NT2/D1 (cell line): ENCODE measurements around the gene DPP6.
A peak's percentile ranks its signal among the peaks of the same experiment; 100 is the strongest.

Experiments
- DNase-seq: peaks from one replicate; pipeline ENCODE4 v3.0.0-alpha.2; 2011; ENCODE audit warnings: low read depth, low spot score
- H3K27me3 ChIP-seq: 2 replicates; pipeline ENCODE4 v1.6.0; 2011; ENCODE audit warnings: mild to moderate bottlenecking; ENCODE audit not compliant: insufficient read length, insufficient read depth
- H3K36me3 ChIP-seq: 2 replicates; pipeline ENCODE4 v1.6.1; 2011; ENCODE audit warnings: mild to moderate bottlenecking, low read length, mixed read lengths; ENCODE audit not compliant: insufficient read depth, insufficient read length
- H3K4me1 ChIP-seq: 2 replicates; pipeline ENCODE4 v1.5.1; 2011; ENCODE audit not compliant: insufficient read depth, insufficient read length
- H3K4me3 ChIP-seq: 2 replicates; pipeline ENCODE4 v1.5.1; 2011; ENCODE audit warnings: low read depth; ENCODE audit not compliant: insufficient read length
- H3K9ac ChIP-seq: 2 replicates; pipeline ENCODE4 v1.6.0; 2011; ENCODE audit warnings: low read depth; ENCODE audit not compliant: insufficient read length
- H3K9me3 ChIP-seq: 2 replicates; pipeline ENCODE4 v1.5.1; 2011; ENCODE audit warnings: mild to moderate bottlenecking, low read length; ENCODE audit not compliant: insufficient read depth
- SUZ12 ChIP-seq: IDR thresholded peaks from 2 replicates; pipeline ENCODE4 v1.6.1; 2011; ENCODE audit not compliant: insufficient read length, insufficient read depth; ENCODE audit errors: extremely low read depth
- YY1 ChIP-seq: IDR thresholded peaks from 2 replicates; pipeline ENCODE4 v1.6.1; 2011; ENCODE audit not compliant: insufficient read length, insufficient read depth
- ZNF274 ChIP-seq: IDR thresholded peaks from 2 replicates; pipeline ENCODE4 v1.6.1; 2011; ENCODE audit warnings: mild to moderate bottlenecking, low read depth, low read length

The DPP6 gene

DNA sequence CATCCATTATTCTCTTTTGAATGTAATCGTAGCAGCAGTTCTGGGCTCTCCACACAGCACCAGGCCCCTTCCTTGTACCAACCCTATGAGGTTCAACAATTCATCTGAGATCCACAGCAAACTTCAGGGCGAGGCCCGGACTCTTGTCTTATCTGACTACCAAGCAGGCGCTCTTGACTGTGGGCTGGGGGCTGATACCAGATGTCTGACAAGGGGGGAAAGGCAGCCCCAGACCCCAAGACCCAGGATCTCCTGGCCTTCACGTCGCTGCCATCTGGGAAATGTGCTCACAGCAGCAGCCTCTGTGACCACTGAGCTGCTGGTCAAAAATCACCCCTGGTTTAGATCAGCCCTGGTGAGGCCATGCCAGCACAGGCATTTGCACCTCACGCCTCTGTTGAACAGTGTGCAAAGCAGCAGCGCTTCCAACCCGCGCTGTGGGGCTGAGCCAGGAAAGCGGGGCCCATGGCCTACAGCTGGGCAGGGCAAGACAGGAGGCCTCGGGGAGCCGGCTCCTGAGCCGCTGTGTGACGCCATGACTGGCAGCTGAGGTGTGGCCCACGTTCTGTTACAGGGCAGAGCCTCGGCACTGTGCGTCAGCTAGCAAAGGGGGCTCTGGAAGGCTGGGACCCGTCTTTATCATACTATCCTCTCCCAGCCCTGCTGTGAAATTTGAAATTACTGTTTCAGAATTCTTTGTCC is 806.8 kb downstream of the DPP6 start:
- no peaks in the 10 kb centered on the region for H3K27me3 ChIP-seq
- no peak for TF ChIP-seq YY1
- no peak for TF ChIP-seq SUZ12
- TF ChIP-seq ZNF274 = no peak
- H3K4me3 ChIP-seq = no peak overlapping the region
- DNase-seq = no peak
- H3K4me1 ChIP-seq = peaks cover 12% of the 10 kb centered on the region
- no peaks in the 10 kb centered on the region for H3K9me3 ChIP-seq
- peak overlapping the region; percentile 3 for H3K9ac ChIP-seq
- H3K36me3 ChIP-seq = no peaks in the 10 kb centered on the region

DNA sequence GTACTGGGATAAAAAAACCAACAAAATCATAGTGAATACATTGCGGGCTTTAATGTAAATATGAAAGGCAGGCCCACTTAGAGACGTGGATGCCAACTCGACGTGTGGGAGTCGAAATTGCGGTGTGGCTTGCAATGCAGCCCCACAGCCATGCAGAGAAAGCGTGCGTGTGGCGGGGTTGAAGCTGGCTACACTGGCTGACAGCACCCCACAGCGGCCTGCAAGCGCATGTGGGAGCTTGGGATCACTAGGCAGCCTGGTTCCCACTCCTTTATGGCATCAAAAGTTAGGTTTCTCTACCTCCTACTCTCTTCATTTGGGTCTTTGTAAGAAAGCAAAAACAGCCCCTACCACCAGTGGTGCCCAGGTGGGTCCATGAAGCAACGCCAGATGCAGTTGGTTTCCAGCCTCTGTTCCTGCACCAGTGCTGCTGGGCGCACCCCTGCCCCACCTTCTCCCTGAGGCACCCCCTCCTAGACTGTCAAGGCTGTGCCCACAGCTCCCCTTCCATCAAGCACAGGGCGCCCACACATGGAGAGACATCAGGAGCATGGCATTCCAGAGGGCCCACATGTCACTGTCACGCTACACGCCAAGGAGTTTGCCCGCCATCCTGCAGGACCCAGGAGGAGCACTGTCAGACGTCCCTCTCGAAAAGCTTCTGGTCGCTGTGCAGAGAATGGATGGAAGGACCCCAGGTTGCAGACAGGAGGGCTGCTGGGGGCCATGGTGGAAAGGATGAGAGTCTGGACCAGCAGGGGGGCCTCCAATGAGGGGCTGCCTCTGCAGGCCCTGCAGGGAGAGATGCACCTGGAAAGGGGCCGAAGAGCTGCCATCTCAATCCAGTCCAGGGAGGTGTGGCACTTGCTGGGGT is 807.8 kb downstream of the DPP6 start:
- no peaks in the 10 kb centered on the region for H3K36me3 ChIP-seq
- H3K9ac ChIP-seq = no peak overlapping the region
- no peak for TF ChIP-seq YY1
- TF ChIP-seq ZNF274 = no peak
- TF ChIP-seq SUZ12 = no peak
- H3K4me1 ChIP-seq = peaks cover 12% of the 10 kb centered on the region
- no peak for DNase-seq
- H3K4me3 ChIP-seq = no peak overlapping the region
- no peaks in the 10 kb centered on the region for H3K9me3 ChIP-seq
- no peaks in the 10 kb centered on the region for H3K27me3 ChIP-seq

DNA sequence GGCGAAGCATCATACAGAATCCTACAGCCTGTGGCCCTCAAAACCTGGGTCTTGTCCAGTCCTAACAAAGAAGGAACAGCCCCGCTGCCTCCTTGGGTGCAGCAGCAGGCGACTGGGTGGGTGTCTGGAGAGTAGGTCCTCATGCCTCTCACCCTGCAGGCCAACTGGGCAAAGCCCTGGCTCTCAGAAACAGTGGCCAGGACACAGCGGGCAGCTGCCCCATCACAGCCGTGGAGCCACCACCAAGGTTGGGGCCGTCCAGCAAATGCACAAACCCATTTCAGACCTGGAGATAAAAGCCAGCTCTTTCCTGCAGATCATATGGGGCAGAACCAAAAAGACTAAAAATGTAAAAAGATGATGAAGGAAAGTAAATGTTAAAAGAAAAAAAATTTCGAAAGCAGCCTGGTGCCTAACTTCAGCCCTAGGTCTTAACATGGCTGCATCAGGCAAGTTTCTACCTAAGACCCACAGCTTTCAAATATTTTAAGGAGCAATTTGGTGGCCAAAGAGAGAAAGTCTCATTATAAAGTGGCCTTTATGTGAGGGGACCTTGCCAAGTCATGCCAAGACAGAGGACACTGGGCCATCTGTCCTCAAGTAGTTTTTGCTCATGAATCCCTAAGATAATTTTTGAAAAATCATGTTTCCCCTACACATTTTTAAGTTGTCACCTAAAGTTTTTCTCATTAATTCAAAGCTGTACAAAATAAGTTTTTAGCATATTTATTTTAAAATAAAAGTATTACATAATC is 808.6 kb downstream of the DPP6 start:
- Histone ChIP-seq H3K27me3 (no peaks in the 10 kb centered on the region), H3K9me3 (no peaks in the 10 kb centered on the region), H3K4me3 (no peak overlapping the region), H3K4me1 (peaks cover 12% of the 10 kb centered on the region), H3K9ac (no peak overlapping the region), H3K36me3 (no peaks in the 10 kb centered on the region)
- no peak for DNase-seq
- TF ChIP-seq ZNF274 (no peak), SUZ12 (no peak), YY1 (no peak)

DNA sequence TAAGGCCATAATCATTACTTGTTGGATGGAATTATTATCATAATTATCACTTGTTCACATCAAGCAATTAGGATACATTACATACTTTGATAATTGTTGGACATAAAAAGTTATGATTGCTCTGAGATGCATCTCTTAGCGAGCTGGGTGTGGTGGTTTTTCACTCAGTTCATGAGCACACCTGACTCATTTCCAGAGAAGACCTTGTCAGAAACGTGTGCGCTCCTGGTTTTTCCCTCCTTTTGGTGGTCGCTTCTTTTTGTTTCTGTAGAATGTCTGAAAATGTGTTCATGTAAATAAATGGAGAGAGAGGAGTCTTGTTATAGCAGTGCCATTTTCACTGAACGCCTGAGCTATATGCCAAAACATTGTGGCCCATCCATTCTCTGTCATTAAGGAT is 809.4 kb downstream of the DPP6 start:
- no peak for DNase-seq
- Histone ChIP-seq H3K27me3 (no peaks in the 10 kb centered on the region), H3K4me1 (peaks cover 12% of the 10 kb centered on the region), H3K4me3 (no peak overlapping the region), H3K36me3 (no peaks in the 10 kb centered on the region), H3K9ac (no peak overlapping the region), H3K9me3 (no peaks in the 10 kb centered on the region)
- TF ChIP-seq SUZ12 = no peak

DNA sequence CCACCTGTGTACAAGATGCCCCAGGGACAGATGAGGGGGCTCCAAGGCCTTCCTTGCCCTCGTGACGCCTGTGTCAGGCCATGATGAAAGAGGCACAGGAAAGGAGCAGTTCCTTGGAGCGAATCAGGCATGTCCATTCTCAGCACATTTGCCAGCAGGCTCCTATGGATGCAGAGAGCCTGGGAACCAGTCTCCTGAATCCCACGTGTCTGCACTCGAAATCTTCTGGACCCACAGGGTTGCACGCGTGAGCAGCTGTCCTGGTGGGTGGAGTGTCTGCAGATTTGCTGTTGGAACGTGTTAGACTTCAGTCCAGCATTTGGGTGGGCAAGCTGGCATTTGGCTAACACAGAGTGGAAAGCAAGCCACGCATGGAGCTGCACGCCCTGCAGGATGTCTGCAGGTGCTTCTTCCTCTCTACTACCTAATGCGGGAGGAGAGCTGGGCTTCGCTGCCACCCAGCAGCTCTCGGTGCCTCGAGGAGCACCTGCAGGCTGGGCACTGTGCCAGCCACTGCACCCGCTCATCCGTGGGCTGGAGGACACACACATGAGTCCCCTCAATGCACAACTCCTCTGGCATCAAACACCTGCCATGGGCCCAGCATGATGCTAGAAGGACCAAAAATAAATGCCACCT is 810.1 kb downstream of the DPP6 start:
- H3K4me1 ChIP-seq = peaks cover 10% of the 10 kb centered on the region
- no peaks in the 10 kb centered on the region for H3K9me3 ChIP-seq
- no peak overlapping the region for H3K9ac ChIP-seq
- no peak for TF ChIP-seq YY1
- no peaks in the 10 kb centered on the region for H3K36me3 ChIP-seq
- no peaks in the 10 kb centered on the region for H3K27me3 ChIP-seq
- DNase-seq = no peak
- no peak overlapping the region for H3K4me3 ChIP-seq

DNA sequence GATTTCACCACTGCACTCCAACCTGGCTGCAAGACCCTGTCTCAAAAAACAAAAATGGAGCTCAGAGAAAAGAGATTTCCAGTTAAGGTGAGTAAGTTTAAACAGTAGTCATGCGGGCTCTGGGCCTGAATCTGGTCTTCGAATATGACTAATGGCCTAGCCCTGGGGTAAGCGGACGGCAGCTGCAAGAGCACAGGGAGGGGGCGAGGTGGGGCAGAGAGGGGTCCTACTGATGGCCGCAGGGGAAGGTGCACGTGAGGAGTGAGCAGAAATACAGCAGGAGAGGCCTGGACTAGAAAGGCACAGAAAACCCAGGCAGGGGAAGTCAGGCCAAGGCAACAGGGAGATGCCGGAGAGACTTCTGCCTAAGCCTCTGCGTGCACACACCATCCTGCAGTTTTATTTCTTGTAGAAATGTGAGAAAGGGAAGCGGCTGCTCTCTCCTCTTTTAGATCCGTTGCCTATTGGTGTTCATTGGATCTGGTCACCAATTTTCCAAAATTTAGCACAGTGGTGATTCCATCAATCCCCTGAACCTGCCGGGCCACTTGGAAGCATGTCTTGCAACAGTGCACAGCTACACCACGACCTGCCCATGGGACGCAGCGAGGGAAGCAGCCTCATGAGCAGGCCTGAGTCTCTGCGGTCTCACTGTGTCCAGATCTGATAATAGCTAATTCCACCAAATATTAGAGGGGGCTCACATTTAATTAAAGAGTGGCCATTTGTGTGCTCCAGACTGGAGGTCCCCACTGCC is 811.7 kb downstream of the DPP6 start:
- TF ChIP-seq YY1 (no peak), ZNF274 (no peak), SUZ12 (no peak)
- Histone ChIP-seq H3K27me3 (peaks cover 11% of the 10 kb centered on the region), H3K4me1 (peaks cover under 1% of the 10 kb centered on the region), H3K9ac (no peak overlapping the region), H3K9me3 (no peaks in the 10 kb centered on the region), H3K4me3 (no peak overlapping the region), H3K36me3 (no peaks in the 10 kb centered on the region)
- no peak for DNase-seq
